GM19240 (cell line): Measurements from ENCODE around the gene CTBP2.
"Not testable (repeated sequence)": the region's sequence is repeated elsewhere in the genome, so short reads cannot be mapped to it uniquely, and the experiment has no call there.

Experiments
- DNase-seq: peaks from one replicate; pipeline ENCODE4 v3.0.0; 2011; ENCODE audit warnings: low spot score; ENCODE audit not compliant: insufficient read length

The CTBP2 gene

DNA sequence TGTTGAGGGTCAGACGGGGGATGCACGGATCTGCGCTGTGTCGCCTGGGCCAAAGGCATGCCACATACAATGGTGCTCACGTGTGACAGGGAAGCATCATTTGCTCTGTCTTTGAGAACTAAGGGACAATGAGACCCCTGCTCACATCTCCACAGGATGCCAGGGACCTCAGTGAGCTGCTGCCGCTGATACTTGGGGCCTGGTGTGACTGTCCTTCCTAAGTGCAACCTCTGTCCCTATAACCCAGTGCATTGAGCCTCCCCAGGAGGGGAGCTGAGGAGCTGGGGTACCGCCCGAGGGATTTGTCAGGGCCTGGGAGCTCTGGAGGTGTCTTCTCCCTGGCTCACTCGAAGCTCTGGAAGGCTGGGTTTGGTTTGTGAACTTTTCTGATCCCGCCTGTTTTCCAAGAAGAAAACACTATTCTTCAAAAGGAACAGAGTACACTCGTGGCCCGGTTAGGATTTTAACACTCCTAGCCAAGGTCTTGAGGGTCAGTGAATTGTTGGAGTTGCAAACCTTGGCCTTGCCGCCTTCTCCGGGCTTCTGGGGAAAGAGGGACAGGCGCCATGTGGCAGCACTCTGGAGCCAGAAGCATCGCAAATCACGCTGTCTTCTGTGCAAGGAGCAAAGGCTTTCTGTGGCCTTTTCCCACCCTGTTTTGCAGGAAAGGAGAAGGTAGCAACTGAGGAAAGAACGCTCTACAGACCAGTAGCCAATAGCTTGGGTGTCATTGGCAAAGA, 26.2 kb upstream of the CTBP2 start:
- DNase-seq, result no peak

GRCh38 chr10:125179107-125179506, 18.7 kb upstream of the CTBP2 start:
- not testable (repeated sequence) for DNase-seq

- no peak for DNase-seq
Observed at GRCh38 chr10:125177641-125178640, 17.6 kb upstream of the CTBP2 start.

- DNase-seq, result no peak
Observed at GRCh38 chr10:125175807-125176206, 15.4 kb upstream of the CTBP2 start.

GRCh38 chr10:125174360-125174759, 14.0 kb upstream of the CTBP2 start:
- DNase-seq, result no peak

DNA sequence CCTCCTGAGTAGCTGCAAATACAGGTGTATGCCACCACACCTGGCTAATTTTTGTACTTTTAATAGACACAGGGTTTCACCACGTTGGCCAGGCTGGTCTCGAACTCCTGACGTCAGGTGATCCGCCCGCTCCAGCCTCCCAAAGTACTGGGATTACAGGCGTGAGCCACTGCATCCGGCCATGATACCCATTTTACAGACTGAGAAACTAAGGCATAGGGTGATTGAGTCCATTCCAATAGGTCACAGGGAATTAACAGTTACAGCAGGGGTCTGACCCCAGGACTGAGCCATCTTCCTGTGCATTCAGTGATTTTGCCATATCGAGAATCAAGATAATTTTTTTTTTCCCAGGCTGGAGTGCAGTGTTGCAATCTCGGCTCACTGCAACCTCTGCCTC, 12.3 kb upstream of the CTBP2 start:
- no peak for DNase-seq

- no peak for DNase-seq
Observed at GRCh38 chr10:125171402-125172306, 11.3 kb upstream of the CTBP2 start.

DNA sequence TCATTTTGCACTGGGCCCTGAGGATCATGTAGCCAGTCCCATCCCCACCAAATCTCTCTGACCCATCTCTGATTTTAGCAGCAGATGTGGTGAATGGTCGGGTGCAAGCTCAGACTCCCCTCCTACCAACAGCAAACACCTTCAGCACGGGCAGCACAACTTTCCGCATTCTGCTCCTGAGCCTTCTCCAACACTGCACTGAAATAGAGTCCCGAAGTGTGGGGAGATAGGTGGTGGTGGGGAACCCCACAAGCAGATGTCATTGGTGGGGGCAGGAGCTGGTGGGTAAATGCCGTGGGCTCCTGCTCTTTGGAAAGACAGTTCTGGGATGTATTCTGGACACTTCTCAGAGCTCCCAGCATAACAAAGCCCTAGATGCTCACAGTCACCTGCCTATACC, 9.6 kb upstream of the CTBP2 start:
- no peak for DNase-seq

DNA sequence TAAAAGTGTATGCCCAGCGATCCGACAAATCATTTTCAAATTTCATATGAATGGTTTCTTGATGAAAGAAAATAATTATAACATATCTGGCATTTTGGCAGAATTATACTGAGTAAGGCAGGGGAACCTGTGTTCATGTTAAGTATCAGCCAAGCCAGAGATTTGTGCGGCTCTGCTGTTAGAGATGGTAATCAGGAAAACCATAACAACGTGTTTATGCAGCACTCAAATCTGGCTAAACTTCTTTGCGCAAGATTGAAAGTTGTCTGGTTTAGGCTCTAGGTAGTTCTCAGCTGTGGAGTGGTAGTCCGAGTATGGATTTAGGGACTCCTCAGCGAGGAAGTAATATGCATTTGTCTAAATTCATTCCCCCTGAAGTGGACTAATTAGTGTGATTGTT, 8.9 kb upstream of the CTBP2 start:
- DNase-seq, result no peak

GRCh38 chr10:125166658-125167057, 6.3 kb upstream of the CTBP2 start:
- no peak for DNase-seq

GRCh38 chr10:125165584-125166573, 5.5 kb upstream of the CTBP2 start:
- no peak for DNase-seq

DNA sequence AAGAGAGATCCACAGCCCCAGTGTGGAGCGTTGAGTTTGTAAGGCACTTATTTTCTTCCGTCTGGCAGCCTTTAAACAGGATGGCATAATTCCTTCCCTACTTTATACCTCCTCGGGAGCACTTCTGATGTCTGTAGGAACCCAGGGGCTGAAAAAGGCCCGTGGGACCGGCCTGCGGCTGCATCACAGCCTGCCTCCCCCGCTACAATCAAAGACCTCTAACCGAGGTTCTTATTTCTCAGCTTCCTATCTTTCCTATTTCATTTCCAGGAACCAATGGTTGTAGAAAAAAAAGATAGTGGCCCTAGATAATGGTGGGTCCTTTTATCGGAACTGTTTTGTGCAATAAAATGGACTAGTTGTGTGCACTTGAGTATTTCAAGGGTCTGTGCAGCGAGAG, 4.1 kb upstream of the CTBP2 start:
- DNase-seq, result no peak

- DNase-seq, result no peak
Observed at GRCh38 chr10:125163803-125164202, 3.4 kb upstream of the CTBP2 start.

DNA sequence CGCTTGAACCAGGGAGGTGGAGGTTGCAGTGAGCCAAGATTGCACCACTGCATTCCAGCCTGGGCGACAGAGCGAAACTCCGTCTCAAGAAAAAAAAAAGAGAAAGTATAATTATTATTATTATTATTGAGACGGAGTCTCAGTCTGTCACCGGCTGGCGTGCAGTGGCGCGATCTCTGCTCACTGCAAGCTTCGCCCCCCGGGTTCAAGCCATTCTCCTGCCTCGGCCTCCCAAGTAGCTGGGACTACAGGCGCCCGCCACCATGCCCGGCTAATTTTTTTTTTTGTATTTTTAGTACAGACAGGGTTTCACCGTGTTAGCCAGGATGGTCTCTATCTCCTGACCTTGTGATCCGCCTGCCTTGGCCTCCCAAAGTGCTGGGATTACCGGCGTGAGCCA, 2.9 kb upstream of the CTBP2 start:
- not testable (repeated sequence) for DNase-seq

DNA sequence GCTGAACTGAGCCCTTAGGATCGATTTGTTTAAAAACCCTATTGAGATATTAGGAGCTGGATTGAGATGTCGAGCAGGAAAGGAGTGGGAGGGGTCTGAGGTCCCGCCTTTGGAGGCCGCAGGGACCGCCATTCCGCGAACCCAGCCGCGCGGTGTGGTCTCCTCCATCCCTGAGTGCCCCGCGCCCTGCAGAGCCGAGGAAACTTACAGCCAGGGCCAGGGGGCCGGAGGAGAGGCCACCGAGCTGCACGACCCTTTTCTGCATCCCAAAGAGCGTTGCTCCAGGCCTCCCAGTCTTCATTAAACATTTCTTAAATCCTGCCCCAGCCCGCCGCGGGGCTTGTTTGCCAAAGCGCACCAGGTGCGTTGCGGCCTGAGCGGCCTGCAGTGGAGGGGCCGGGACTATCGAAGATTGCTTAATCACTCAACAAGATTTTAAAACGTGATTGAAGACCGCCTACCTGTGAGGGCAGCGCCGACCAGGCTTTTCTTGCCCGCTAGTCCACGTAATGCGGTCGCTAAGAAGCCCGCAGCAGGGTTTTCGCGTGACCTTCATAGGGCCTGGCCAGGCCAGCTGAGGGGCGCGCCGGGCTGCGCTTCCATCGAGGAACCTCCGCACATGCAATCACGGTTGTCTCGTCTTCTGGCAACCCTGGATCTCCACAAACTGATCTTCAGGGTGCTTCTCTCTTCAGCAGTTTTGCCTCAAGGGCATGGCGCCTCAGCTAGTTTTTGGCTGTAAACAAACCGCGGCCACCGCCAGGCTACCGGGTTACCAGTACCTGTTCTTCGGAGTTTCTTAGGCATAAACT, 2.0 kb upstream of the CTBP2 start:
- DNase-seq, result no peak

- DNase-seq, result no peak
Observed at GRCh38 chr10:125161707-125162119, 1.4 kb upstream of the CTBP2 start.

GRCh38 chr10:125160856-125161706, 718 bp upstream of the CTBP2 start:
- no peak for DNase-seq

GRCh38 chr10:125159486-125159931, 854 bp downstream of the CTBP2 start:
- DNase-seq, result no peak
